Gastrocnemius medialis (tissue), 4 donors: ENCODE data around the gene C6orf62.
"Not testable (repeated sequence)": the region's sequence is repeated elsewhere in the genome, so short reads cannot be mapped to it uniquely, and the experiment has no call there.

Source experiments
- CTCF ChIP-seq, 5 experiments: fragments of 450-650 bp in 3 of 5; fragments of 200-600 bp in 2 of 5; sonication (generic) in 2 of 5; IDR thresholded peaks in 4 of 5; conservative IDR thresholded peaks in 1 of 5; 1 replicate in 4 of 5; 2 replicates in 1 of 5; pipeline ENCODE4 v1.5.1; 2016 to 2019; ENCODE audit warnings: antibody characterized with exemption in 5 of 5, mild to moderate bottlenecking in 3 of 5, moderate library complexity in 3 of 5
- POLR2A ChIP-seq, 2 donors: fragments of 450-650 bp; IDR thresholded peaks; one replicate each; pipeline ENCODE4 v1.6.1; 2017; ENCODE audit warnings: antibody characterized with exemption in 2 of 2, mild to moderate bottlenecking in 2 of 2, moderate library complexity in 2 of 2

GRCh38 chr6:24764833-24765828, 46.2 kb upstream of the C6orf62 start:
- not testable (repeated sequence) for TF ChIP-seq CTCF (IDR thresholded peaks at IDR 0.05 in 4 of 5, conservative IDR thresholded peaks at IDR 0.05 in 1 of 5); POLR2A (IDR thresholded peaks at IDR 0.05)
